ENCODE measurements around the gene NDUFS6.
A peak's percentile ranks its signal among the peaks of the same experiment; 100 is the strongest.
"Not testable (repeated sequence)": the region's sequence is repeated elsewhere in the genome, so short reads cannot be mapped to it uniquely, and the experiment has no call there.

Gene NDUFS6

GRCh38 chr5:1784197-1785050 lies 16.8 kb upstream of the NDUFS6 start:
- no peak for DNase-seq

DNA sequence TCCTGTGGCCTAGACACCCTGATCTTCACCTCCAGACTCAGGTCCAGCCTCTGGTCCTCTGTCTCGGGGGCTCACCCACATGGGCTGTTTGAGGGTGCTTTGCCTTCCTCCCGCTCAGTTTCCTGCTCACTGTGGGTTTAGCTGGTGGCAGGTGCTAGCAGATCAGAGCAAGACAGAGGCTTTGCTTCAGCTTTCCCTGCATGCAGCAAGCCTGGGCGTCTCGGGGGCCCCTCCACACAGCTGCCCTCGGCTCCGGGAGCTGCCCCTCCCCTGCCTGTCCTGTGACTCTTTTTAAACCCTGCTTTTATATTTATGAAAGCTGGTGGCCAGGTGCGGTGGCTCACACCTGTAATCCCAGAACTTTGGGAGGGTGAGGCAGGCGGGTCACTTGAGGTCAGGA lies 16.1 kb upstream of the NDUFS6 start:
- DNase-seq: no peak

DNA sequence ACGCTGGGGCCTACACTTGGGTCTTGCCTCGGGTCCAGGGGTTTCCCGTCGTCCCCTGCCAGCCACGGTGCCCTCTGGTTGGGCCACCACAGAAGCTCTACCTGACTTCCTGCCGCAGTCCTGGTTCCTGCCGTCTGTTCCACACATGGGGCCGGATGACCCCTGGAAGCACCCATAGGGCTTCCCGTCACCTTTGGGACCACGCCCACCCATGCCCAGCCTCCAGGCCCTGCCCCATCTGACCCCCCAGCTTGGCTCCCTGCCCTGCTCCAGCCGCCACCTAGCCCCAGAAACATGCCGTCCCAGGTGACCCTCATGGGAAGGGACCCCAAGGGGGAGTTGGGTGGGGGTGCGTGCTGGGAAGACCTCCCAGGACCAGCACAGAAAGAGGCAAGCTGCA lies 15.2 kb upstream of the NDUFS6 start:
- no peak for DNase-seq

DNA sequence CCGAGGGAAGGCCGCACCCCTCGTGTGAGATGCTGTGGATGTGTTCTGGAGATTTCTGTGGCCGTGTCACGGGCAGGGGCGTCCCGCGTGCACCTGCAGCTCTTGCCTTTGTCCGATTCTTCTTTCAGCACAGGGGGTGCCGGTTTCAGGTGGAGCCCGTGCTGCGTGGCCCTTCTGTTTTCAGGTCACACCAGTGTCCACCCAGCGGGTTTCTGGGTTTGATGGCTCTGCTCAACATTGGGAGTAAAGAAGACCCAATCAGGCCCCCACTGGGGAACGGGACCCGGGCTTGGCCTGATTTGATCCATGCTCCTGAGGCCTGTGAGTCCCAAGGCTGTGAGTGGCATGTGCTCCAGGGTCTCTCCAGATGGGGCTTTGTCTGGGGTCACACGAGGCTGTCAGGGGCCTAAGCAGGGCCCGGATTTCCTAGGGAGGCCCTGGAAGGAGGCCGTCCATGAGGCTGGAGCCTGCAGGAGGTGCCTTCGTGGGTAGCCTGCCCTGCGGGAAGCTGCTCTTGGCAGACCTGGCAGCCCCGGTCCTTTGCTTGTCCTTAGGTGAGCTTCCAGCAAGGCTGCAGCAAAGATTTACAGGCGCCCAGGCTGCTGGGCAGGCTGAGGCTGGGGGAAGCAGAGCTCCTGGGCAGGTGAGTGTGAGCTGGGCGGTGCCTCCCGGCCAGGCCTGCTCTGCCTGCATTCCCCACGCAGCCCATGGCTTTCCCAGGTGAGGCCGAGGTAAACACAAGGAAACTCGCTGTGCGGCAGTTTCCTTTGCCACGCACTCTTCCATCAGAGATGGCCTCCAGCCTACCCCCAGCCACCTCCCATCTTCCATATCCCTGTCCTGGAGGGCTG lies 14.4 kb upstream of the NDUFS6 start:
- DNase-seq: no peak

DNA sequence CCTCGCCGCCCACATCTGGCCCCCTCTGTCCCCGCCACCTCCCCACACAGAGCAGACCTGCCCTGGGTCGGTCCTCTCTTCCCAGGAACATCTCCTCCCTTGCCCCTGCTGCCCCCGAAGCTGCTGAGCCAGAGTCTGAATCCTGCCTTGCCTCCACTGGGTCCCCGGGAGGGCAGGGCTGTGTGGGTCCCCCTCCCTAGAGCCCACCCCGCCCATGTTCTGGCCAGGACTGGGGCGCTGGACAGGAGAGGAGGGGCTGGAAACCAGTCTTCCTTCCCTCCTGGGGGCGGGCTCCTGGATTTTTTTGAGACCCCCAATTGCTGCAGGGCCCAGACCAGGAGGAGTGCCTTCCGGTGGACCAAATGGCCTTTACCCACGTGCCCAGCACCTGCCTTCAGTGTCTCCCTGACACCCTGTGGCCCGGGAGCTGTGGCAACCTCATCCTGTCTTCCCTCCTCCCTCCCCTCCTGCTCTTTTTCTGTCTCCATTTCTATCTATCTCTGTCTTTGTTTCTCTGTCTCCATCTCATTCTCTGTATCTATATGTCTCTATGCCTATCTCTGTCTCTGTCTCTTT lies 13.6 kb upstream of the NDUFS6 start:
- DNase-seq: no peak

GRCh38 chr5:1788200-1788599 lies 13.0 kb upstream of the NDUFS6 start:
- DNase-seq: no peak

GRCh38 chr5:1788828-1789227 lies 12.4 kb upstream of the NDUFS6 start:
- DNase-seq: no peak

DNA sequence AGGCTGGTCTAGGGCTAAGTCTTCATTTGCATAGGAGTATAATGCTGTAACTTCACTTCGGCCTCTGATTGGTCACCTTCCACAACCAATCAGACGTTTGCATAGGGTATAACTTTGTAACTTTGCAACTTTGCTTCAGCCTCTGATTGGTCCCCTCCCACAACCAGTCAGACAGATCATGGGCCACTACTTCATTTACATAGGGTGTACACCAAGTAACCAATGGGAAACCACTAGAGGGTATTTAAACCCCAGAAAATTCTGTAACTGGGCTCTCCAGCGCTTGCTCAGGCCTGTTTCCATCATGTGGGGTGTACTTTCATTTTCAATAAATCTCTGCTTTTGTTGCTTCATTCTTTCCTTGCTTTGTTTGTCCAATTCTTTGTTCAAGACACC lies 11.8 kb upstream of the NDUFS6 start:
- DNase-seq: peak; percentile 48

DNA sequence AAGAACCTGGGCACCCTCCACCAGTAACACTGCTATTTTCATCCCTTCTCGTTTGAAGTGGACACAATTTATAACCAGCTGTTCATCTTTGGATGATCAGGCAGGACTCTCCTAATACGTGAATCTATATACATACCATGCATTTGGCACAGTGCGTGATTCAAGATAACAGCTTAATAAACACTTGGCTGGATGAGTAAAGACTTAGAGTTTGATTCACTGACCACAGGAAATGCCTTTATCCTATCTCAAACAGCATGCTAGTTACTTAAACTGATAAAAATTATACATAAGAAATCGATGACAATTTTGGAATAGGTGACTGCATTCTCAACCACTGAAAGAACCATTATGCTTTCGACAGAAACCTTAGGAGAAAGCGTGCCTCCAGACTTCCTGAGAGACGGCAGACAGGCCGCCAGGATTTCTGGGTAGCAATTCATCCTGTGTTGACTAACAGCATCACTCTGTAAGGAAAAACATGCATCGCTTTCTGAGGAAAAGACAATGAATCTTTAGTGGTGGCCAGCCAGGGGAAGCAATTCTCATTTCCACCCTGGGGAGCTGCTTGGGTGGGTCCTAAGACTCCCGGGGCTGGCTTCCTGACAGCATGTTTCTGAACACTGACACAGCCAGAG lies 11.3 kb upstream of the NDUFS6 start:
- no peak for DNase-seq

DNA sequence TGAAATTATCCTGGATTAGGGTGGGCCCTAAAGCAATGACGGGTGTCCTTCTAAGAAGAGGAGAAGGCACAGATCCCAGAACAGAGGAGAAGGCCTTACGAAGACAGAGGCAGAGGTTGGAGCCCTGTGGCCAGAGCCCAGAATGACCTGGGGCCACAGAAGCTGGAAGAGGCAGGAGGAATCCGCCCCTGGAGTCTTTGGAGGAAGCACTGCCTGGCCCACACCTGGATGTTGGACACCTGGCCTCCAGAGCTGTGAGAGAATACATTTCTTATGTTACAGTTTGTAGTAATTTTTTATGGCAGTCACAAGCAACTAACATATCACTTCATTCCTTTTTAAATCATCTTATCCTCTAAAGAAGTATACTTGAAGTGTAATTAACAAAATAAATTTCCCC lies 10.0 kb upstream of the NDUFS6 start:
- DNase-seq: no peak

- DNase-seq: peak; percentile 85
These were observed 8.4 kb upstream of the NDUFS6 start for GRCh38 chr5:1792842-1793266.

- DNase-seq: peak; percentile 66
These were observed 7.9 kb upstream of the NDUFS6 start for GRCh38 chr5:1793301-1793740.

DNA sequence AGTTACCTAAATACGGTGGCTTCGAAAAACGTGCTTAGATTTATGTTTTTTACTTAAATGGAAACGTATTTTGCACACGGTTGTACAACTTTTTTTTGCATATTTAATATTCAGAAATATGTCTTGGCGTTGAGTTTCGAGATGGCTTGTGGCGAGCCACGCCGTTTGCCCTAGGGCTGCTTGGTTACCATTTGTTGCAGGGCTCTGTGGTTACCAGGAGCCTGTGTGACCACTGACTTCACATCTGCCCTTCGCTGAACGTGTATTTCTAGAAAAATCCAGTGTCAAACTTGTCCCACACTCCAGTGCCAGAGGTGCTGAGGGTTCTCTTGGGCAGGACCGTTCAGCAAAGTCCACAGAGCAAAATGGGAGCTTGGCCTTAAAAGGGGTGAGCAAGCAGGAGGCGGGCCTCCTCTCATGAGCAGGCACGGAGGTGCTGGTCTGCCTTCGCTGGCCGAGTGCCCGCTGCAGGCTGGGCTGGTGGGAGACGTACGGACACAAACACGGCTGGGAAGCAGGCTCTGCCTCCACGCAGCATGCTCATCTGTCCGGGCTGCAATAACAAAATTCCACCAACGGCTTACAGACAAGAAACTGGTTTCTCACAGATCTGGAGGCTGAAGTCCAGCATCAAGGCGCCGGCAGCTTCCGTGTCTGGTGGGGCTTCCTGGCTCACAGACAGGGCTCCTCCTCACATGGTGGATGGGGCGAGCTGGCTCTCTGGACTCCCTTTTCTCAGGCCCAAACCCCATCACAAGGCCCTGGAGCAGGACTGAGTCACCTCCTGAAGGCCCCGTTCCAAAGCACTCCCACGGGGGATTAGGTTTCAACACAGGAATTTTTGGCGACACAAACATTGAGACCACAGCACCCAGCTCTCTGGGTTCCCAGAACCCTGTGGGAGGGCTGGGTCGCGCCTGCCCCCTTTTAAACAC lies 7.0 kb upstream of the NDUFS6 start:
- no peak for DNase-seq

- DNase-seq: no peak
These were observed 6.3 kb upstream of the NDUFS6 start for GRCh38 chr5:1794901-1795290.

DNA sequence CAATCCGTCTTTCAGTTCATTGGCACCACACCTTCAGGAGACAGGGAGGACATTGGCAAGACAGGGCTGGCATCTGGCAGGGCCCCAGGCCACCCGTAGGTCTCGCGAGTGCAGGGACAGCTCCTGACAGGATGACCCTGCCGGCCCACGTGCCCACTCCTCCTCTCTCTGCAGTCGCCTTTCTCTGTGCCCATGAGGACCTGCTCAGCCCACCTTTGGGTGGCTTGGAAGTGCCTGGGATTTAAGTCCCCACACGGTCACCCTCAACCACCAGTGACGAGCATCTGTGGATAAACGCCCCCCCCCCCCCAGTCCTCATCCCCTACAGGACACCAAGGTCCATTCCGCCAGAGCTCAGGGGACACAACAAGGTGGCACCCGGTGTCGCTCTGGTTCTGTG lies 5.7 kb upstream of the NDUFS6 start:
- DNase-seq: no peak

DNA sequence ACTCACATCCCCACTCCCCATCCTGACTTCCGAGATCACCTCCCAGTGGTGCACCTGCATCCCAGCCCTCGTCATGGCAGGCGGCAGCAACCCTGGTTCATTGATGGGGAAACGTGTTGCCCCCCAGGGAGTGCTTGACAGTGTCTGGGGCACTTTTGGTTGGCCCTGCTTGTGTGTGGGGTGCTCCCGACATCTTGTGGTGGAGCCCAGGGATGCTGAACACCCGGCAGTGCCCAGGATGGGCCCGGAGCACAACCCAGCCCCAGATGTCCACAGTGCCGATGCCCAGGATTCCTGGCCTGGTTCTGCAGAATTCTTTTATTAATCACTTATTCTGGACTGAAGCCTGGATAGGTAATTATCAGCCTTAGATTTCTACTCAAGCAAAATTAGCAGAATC lies 5.3 kb upstream of the NDUFS6 start:
- no peak for DNase-seq

- DNase-seq: no peak
These were observed 4.7 kb upstream of the NDUFS6 start for GRCh38 chr5:1796371-1797102.

DNA sequence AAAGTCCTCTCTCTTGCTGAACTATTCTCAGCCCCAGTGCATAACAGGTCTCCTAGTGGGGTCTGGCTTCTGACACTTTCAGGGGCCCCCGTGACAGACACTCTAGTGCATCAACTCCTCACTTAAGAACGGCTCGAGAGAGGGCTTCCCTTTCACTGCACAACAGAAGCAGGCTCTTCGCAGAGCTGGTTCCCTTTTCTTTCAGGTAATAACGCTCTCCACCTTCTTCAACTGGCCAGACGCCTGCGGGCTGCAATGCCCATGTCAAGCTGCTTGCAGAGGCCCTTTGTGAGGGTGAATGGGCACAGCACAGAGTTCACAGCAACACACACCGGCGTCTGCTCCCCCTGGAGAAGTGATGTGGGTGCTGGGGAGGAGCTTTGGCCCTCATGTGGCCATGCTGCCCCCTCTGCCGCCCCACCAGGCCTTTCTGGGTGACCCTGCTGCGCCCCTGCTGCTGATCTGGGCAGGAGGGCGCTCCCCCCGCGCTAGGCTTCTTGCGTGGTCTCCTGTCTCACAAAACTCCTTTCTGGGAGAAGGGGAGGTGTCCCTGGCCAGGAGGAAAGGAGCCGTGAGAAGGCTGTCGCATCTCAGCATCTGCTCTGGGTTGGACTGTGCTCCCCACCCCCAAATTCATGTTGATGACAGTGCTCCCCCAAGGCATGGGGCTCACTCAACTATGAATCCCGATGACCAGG lies 4.0 kb upstream of the NDUFS6 start:
- no peak for DNase-seq

GRCh38 chr5:1797855-1798254 lies 3.4 kb upstream of the NDUFS6 start:
- no peak for DNase-seq

GRCh38 chr5:1798589-1798988 lies 2.6 kb upstream of the NDUFS6 start:
- not testable (repeated sequence) for DNase-seq

Data from activated CD4-positive, alpha-beta T cell treated with anti-CD3 and anti-CD28 coated beads for 48 hours (primary cell).